Dermis lymphatic vessel endothelial cell (primary cell): ENCODE data around the gene OR51A2. TPM values are rescaled to one million over a fixed set of nuclear protein-coding genes. Genes with fewer than 3 reads are reported as not detected.

Source experiments
- total RNA-seq: library from RNA; depleted of rRNA; stranded (reverse); fragments of >200 nt; gene quantifications from 2 replicates; pipeline ENCODE4 v1.2.1, GENCODE V29; 2014

OR51A2 gene, protein sequence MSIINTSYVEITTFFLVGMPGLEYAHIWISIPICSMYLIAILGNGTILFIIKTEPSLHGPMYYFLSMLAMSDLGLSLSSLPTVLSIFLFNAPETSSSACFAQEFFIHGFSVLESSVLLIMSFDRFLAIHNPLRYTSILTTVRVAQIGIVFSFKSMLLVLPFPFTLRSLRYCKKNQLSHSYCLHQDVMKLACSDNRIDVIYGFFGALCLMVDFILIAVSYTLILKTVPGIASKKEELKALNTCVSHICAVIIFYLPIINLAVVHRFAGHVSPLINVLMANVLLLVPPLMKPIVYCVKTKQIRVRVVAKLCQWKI
- total RNA-seq, result not detected in 2 replicates

DNA sequence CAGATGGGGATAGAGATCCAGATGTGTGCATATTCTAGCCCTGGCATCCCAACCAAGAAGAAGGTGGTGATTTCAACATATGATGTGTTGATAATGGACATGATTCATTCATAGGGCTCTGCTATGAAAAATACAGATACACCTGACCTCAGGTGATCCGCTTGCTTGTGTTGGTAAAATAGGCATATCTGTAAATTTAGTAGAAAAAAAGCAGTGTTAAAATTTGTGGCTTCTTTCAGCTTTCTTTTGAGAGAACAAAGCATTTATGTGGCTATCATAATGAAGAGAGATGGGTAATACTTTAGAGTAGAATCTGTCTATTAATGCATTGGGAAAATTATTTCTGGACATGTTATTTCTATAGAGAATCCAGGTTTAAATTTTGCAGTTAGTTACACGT is at the start of gene OR51A2:
Gene OR51A2 (minus strand): TSS at position 101 of the 400 bp plus-strand sequence. CDS start 0 bp downstream, at position 101.

DNA sequence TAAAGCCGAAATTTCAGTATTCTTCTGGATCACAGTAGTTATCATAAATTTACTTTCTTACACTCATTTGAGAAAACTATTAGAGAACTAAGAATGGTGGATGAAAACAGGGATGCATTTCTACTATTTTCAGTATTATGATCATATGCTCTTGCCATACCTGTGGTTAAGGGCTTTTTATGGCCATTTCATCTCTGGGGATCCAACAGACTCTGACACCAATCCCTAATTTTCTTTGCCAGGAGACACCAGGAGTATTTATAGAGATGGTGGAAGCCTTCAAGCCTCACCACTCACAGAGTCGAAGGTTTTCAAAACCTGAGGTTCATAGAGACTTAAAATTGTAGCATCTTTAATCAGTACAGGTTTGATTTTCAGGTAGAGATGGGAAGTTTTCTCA is 39.0 kb upstream of the OR51A2 start, which contains the start of gene OR51L1:
Gene OR51L1 (plus strand): TSS at position 301 of the 400 bp plus-strand sequence. CDS start 4,132 bp downstream, outside the sequence.

GRCh38 chr11:4947505-4947904 is 8.0 kb downstream of the OR51A2 start, which contains the start of gene OR51A4:
TSS of gene OR51A4 (minus strand) at chr11:4947605. CDS start at chr11:4947100, 505 bp downstream.

GRCh38 chr11:4924239-4924638 is 31.3 kb downstream of the OR51A2 start, which contains the start of gene OR51G1:
TSS of gene OR51G1 (minus strand) at chr11:4924339. CDS start at chr11:4924339, 0 bp downstream.

DNA sequence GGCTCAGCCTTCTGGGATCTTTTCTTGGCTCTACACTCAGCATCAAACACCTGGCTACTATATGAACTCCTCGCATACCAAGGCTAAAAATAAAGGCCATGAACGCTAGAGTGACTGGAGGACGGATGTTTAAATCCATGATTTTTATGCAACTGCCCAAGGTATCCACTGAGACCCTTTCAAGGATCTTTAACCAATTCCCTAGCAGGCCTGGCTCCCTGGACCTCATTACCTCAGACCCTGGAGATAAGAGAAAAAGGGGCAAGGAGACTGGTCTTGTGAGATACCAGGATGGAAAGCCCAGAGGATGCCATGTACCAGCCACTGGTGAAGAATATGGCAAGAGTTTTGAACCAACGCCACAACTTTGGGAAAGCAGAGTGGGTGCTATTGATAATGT is 36.3 kb downstream of the OR51A2 start, which contains the start of gene OR51G2:
Gene OR51G2 (minus strand): TSS at position 101 of the 400 bp plus-strand sequence. CDS start 3,687 bp downstream, outside the sequence.

Other genes with a start within 250 kb of the OR51A2 start
- not detected in 2 replicates for gene OR51F1, start 185.8 kb downstream of the OR51A2 start, total RNA-seq
- gene OR52R1, start 151.3 kb downstream of the OR51A2 start, total RNA-seq, result not detected in 2 replicates
- not detected in 2 replicates for gene OR51F2, start 134.4 kb downstream of the OR51A2 start, total RNA-seq
- not detected in 2 replicates for gene OR51S1, start 106.5 kb downstream of the OR51A2 start, total RNA-seq
- not detected in 2 replicates for gene OR51T1, start 73.8 kb downstream of the OR51A2 start, total RNA-seq
- not detected in 2 replicates for gene OR51A7, start 51.9 kb downstream of the OR51A2 start, total RNA-seq
- not detected in 2 replicates for gene OR51G2, start 36.4 kb downstream of the OR51A2 start, total RNA-seq
- not detected in 2 replicates for gene OR51G1, start 31.4 kb downstream of the OR51A2 start, total RNA-seq
- gene OR51A4, start 8.1 kb downstream of the OR51A2 start, total RNA-seq, result not detected in 2 replicates
- gene OR51L1, start 39.1 kb upstream of the OR51A2 start, total RNA-seq, result not detected in 2 replicates
- gene OR52J3, start 90.8 kb upstream of the OR51A2 start, total RNA-seq, result not detected in 2 replicates
- not detected in 2 replicates for gene OR52E2, start 103.9 kb upstream of the OR51A2 start, total RNA-seq
- not detected in 2 replicates for gene OR52E1, start 113.9 kb upstream of the OR51A2 start, total RNA-seq
- not detected in 2 replicates for gene OR52A5, start 182.6 kb upstream of the OR51A2 start, total RNA-seq
- gene OR52A1, start 199.0 kb upstream of the OR51A2 start, total RNA-seq, result not detected in 2 replicates
- not detected in 2 replicates for gene OR51V1, start 245.0 kb upstream of the OR51A2 start, total RNA-seq